H1 (cell line): Measurements from ENCODE around the gene TNIK. TPM values are rescaled to one million over a fixed set of nuclear protein-coding genes. Genes with fewer than 3 reads are reported as not detected.

Source experiments
- HDAC6 ChIP-seq: IDR thresholded peaks from one replicate; pipeline ENCODE4 v1.7.1; 2012; ENCODE audit warnings: low read depth, mild to moderate bottlenecking, inconsistent platforms, low read length, moderate library complexity
- POU5F1 ChIP-seq: IDR thresholded peaks from 2 replicates; pipeline ENCODE4 v1.6.1; 2011; ENCODE audit warnings: low read depth, mild to moderate bottlenecking, low read length, moderate library complexity
- RFX5 ChIP-seq: IDR thresholded peaks from 2 replicates; pipeline ENCODE4 v1.6.1; 2011; ENCODE audit warnings: low read depth, low read length, improper control_type of control experiment, borderline replicate concordance
- TBP ChIP-seq: IDR thresholded peaks from 2 replicates; pipeline ENCODE4 v1.6.1; 2011; ENCODE audit warnings: low read depth, low read length, improper control_type of control experiment
- polyA plus RNA-seq, 7 experiments: library from polyadenylated mRNA; depleted of rRNA in 3 of 7; stranded (reverse) in 5 of 7; unstranded in 2 of 7; fragments of >200 nt in 5 of 7; fragments of 200-250 nt in 2 of 7; gene quantifications; 1 replicate in 5 of 7; 2 replicates in 1 of 7; 4 replicates in 1 of 7; pipeline versions ENCODE4 v1.2.1 to v1.2.3, GENCODE V29; 2011 to 2013; ENCODE audit warnings: missing spikeins in 2 of 7, mixed read lengths in 2 of 7
- total RNA-seq: library from RNA; stranded (reverse); fragmentation: NEBNext Ultra II Directional; extraction: Animal tissue kit (Norgen Biotek cat#: 25700); gene quantifications from 2 replicates; pipeline ENCODE4 v1.2.1, GENCODE V29; 2021

TNIK gene
- total and polyA plus RNA-seq, 2 of the 8 experiments (the other 6 are each of a cell fraction or from before 2014, with no cell fraction given) = 7.4 to 42.0 TPM

GRCh38 chr3:171429635-171430034, 30.6 kb downstream of the TNIK start (continued):
- TF ChIP-seq RFX5 (no peak), HDAC6 (no peak), TBP (no peak), POU5F1 (no peak)
